ENCODE measurements around the gene ELMO1. TPM values are rescaled to one million over a fixed set of nuclear protein-coding genes. Genes with fewer than 3 reads are reported as not detected.

ELMO1 gene
- total RNA-seq, 1 experiment from 2014 or later: 1.1 TPM

DNA sequence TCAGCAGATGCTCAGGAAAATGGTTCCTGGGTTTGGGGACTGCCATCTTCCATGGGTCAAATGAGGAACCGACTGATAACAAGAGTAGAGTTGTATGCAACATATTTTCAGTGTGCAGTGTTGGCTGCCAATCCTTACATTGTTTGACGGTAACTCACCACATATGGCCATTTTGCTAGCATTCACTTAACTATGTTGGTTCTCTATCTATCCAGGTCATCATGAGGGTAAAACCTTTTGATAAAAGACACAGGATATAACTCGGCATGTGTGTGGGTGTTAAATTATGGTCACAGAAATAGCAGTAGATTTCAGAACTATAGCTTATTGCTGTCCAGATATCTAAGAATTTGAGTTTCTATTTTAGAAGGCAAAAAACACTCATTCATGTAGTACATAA lies 583.6 kb downstream of the ELMO1 start:
- H3K27ac ChIP-seq (ENCODE audit: low read depth, low read length): no peak overlapping the region
- no peaks in the 10 kb centered on the region for H4K20me1 ChIP-seq (ENCODE audit: insufficient read depth)
- no peaks in the 10 kb centered on the region for H3K4me1 ChIP-seq (ENCODE audit: control insufficient read depth in 1 of 2, insufficient read depth in 2 of 2, low read length in 2 of 2)
- H3K4me3 ChIP-seq (replicated peaks in 1 of 2; ENCODE audit: low read depth in 1 of 2, low read length in 2 of 2): no peak overlapping the region
- ChIA-PET CTCF (no interaction called here), POLR2A (no interaction called here), RAD21 (ENCODE audit: low non-redundant PET in 1 of 2, low total read pairs in 2 of 2, uncharacterized antibody in 2 of 2, unreplicated experiment in 2 of 2) (no interaction called here)
- H3K4me2 ChIP-seq (ENCODE audit: low read length): no peak overlapping the region
- BruUV-seq (replicated peaks): no TSS peak
- no peak for ATAC-seq
- no peak for DNase-seq (ENCODE audit: low read depth, low spot score)
- no peak overlapping the region for H3K9ac ChIP-seq (ENCODE audit: low read length)
- H3K9me3 ChIP-seq (ENCODE audit: control insufficient read depth in 1 of 2, insufficient read depth in 1 of 2, low read depth in 1 of 2, low read length in 2 of 2): no peaks in the 10 kb centered on the region
- intact Hi-C loops (cut with micrococcal nuclease): no loop called here
- H3K9me2 ChIP-seq (ENCODE audit: insufficient read depth): no peaks in the 10 kb centered on the region
- no peaks in the 10 kb centered on the region for H3K79me2 ChIP-seq (ENCODE audit: insufficient read depth, low read length)
- H3K27me3 ChIP-seq (ENCODE audit: insufficient read depth, low read length): no peaks in the 10 kb centered on the region
- TF ChIP-seq, protein P1, sequence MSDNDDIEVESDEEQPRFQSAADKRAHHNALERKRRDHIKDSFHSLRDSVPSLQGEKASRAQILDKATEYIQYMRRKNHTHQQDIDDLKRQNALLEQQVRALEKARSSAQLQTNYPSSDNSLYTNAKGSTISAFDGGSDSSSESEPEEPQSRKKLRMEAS (IDR thresholded peaks at IDR 0.05): no peak
- no peak for TF ChIP-seq EZH2 (IDR thresholded peaks at IDR 0.05)
- TF ChIP-seq JUND (IDR thresholded peaks at IDR 0.05): no peak
- no peak for TF ChIP-seq ELF1 (IDR thresholded peaks at IDR 0.05; ENCODE audit: borderline replicate concordance, low read depth)
- TF ChIP-seq EZH2phosphoT487 (IDR thresholded peaks at IDR 0.05; ENCODE audit: borderline replicate concordance): no peak
- TF ChIP-seq FOSL1 (IDR thresholded peaks at IDR 0.05; ENCODE audit: low read depth): no peak
- TF ChIP-seq SRF (IDR thresholded peaks at IDR 0.05; ENCODE audit: low read depth): no peak
- TF ChIP-seq EGR1 (IDR thresholded peaks at IDR 0.05; ENCODE audit: low read depth): no peak
- TF ChIP-seq SP1 (IDR thresholded peaks at IDR 0.05; ENCODE audit: low read depth): no peak
- TF ChIP-seq RAD21 (IDR thresholded peaks at IDR 0.05; ENCODE audit: low read depth): no peak
- no peak for TF ChIP-seq POLR2AphosphoS5 (IDR thresholded peaks at IDR 0.05; ENCODE audit: low read depth, low read length)
- no peak for TF ChIP-seq ZFX (IDR thresholded peaks at IDR 0.05)
- TF ChIP-seq CTCF (IDR thresholded peaks at IDR 0.05 in 2 of 3, conservative IDR thresholded peaks at IDR 0.05 in 1 of 3; ENCODE audit: borderline replicate concordance in 1 of 3, insufficient read depth in 1 of 3, low read depth in 2 of 3, low read length in 2 of 3): no peak
- TF ChIP-seq ZBTB33 (IDR thresholded peaks at IDR 0.05; ENCODE audit: extremely low read depth, insufficient replicate concordance, low read length): no peak
- TF ChIP-seq ZNF274 (IDR thresholded peaks at IDR 0.05; ENCODE audit: low read depth, low read length): no peak
- H3K36me3 ChIP-seq (ENCODE audit: control insufficient read depth in 1 of 2, insufficient read depth in 2 of 2, low read length in 2 of 2): no peaks in the 10 kb centered on the region
- H2AFZ ChIP-seq (ENCODE audit: low read depth, low read length, poor library complexity, severe bottlenecking): no peak overlapping the region
